ENCODE measurements around the gene GRAP2.

The GRAP2 gene

DNA sequence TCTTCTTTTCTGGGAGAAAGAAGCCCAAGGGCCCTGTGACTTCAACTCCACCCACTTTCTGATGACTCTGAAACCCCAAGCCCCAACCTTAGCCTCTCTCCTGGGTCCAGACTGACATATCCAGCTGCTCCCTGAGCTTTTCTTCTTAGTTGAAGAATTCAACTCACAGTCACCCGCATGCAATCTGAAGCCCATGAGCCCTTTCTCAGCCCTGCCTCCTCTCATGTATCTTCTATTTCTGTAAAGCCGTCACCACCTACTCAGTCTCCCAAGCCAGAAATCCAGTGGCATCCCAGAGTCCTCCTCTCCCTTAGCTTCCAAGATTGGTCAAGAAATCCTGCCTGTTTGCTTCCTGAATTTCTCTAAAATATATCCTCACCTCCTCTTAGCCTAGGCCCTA, 52.2 kb downstream of the GRAP2 start:
- Mint-ChIP-seq H3K27me3 (no peaks in the 10 kb centered on the region), H3K36me3 (ENCODE audit: low read depth) (peaks cover 87% of the 10 kb centered on the region), H3K9me3 (no peaks in the 10 kb centered on the region), H3K4me3 (no peak overlapping the region), H3K27ac (peak overlapping the region; percentile 86), H3K4me1 (ENCODE audit: low read depth) (peaks cover 90% of the 10 kb centered on the region)
- no peak for DNase-seq

DNA sequence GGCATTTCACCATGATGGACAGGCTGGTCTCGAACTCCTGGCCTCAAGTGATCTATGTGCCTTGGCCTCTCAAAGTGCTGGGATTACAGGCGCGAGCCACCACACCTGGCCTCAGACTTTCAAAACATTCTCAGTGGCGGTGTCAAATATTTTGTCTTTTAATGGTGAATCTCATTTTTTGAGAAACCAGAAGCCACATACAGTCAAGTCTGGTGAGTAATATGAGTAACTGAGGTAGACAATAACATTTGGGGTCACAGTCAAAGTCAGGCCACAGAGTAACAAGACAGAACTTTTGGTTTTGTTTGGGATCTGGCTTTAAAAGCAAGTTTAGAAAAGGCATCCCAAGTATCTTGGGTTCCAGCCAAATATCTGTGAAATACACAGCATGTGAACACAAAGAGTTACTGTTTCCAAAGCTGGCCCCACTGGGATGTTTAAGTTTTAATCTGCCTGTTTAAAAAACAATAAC, 53.7 kb downstream of the GRAP2 start:
- DNase-seq: no peak
- H3K27me3 Mint-ChIP-seq: no peaks in the 10 kb centered on the region
- no peak overlapping the region for H3K4me3 Mint-ChIP-seq
- H3K36me3 Mint-ChIP-seq (ENCODE audit: low read depth): peaks cover 88% of the 10 kb centered on the region
- no peaks in the 10 kb centered on the region for H3K9me3 Mint-ChIP-seq
- H3K27ac Mint-ChIP-seq: peak overlapping the region; percentile 69
- peaks cover 90% of the 10 kb centered on the region for H3K4me1 Mint-ChIP-seq (ENCODE audit: low read depth)

DNA sequence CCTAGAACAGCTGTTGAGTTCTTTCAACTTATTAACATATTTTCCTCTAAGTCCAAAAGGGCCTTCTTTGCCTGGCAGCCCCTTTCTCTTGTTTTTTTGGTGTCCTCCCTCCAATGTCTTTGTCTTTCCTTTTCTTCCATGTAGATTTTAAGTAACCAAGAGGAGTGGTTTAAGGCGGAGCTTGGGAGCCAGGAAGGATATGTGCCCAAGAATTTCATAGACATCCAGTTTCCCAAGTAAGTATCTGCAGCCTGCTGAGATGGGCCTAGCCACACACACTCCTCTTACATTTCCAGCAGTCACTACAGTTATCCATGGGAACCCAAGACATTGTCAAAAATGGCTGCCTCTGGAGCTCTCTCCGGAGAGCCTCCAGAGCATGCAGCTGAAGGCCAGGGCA, 54.8 kb downstream of the GRAP2 start:
- H3K27me3 Mint-ChIP-seq: no peaks in the 10 kb centered on the region
- H3K9me3 Mint-ChIP-seq: no peaks in the 10 kb centered on the region
- H3K36me3 Mint-ChIP-seq (ENCODE audit: low read depth): peaks cover 88% of the 10 kb centered on the region
- no peak overlapping the region for H3K4me3 Mint-ChIP-seq
- peaks cover 90% of the 10 kb centered on the region for H3K4me1 Mint-ChIP-seq (ENCODE audit: low read depth)
- DNase-seq: no peak
- H3K27ac Mint-ChIP-seq: peak overlapping the region; percentile 66

DNA sequence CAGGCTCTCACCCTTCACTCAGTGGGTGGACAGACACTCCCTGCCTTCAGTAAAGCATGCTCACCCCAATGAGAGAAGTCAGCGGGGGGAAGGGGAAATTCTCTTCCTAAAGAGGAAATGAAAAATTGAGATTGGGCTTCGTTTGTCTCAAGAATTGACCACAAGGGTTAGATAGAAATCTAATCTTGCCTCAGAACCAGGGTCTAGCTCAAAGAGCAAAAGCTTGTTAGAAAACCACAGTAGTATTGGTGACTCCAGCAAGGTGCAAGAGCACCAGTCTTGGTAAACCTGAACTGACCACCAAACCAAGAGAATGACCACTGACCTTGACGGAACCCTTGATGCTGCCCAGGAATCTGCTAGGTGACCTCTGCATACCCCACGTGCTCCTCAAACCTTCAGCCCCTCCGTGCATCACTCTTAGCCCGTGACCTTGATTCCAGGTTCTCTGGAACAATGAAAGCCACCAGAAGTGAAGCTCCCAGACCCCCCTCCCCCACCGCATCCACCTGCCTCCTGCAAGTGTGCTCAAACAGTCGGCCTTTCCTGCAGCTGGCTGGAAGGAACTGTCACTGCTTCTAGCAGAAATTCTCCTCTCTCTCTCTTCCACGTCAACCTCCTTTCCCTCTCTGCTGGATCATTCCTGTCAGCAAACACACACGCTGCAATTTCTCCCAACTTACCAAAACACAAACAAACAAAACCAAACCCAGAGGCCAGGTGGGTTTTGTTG, 56.2 kb downstream of the GRAP2 start:
- Mint-ChIP-seq H3K36me3 (ENCODE audit: low read depth) (peaks cover 88% of the 10 kb centered on the region), H3K4me3 (no peak overlapping the region), H3K9me3 (no peaks in the 10 kb centered on the region), H3K27ac (peak overlapping the region; percentile 18), H3K27me3 (no peaks in the 10 kb centered on the region), H3K4me1 (ENCODE audit: low read depth) (peaks cover 90% of the 10 kb centered on the region)
- no peak for DNase-seq

DNA sequence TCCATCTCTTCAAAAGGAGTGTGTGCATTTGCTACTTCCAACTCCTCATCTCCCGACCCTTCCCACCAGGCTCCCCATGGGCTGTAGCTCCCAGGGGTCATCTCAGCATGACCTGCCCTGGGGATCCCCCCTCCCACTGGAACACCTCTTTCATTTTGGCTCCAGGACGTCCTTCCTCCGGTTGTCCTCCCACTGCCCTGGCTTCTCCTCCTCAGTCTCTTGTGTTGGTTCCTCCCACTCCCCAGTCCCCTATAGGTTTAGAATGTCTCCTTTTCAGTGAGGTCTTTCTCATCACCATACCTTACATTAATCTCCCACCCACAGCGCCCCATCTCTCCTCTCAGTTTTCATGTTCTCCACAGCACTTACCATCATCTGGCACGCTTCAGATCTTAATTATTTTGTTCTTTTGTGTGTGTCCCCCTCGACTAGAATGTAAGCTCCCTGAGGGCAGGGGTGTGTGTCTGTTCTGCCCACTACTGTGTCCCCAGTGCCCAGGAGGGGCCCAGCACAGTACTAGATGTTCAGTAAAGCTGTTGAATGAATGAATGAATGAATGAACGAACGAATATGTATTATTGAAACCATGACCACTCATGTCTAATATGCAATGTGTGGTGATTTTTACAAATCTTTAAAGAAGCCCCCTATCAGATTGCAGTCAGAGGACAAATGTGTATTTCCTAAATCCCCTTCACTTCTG, 57.3 kb downstream of the GRAP2 start:
- Mint-ChIP-seq H3K27ac (peak overlapping the region; percentile 42), H3K36me3 (ENCODE audit: low read depth) (peaks cover 84% of the 10 kb centered on the region), H3K9me3 (no peaks in the 10 kb centered on the region), H3K27me3 (no peaks in the 10 kb centered on the region), H3K4me3 (no peak overlapping the region), H3K4me1 (ENCODE audit: low read depth) (peaks cover 89% of the 10 kb centered on the region)
- no peak for DNase-seq

DNA sequence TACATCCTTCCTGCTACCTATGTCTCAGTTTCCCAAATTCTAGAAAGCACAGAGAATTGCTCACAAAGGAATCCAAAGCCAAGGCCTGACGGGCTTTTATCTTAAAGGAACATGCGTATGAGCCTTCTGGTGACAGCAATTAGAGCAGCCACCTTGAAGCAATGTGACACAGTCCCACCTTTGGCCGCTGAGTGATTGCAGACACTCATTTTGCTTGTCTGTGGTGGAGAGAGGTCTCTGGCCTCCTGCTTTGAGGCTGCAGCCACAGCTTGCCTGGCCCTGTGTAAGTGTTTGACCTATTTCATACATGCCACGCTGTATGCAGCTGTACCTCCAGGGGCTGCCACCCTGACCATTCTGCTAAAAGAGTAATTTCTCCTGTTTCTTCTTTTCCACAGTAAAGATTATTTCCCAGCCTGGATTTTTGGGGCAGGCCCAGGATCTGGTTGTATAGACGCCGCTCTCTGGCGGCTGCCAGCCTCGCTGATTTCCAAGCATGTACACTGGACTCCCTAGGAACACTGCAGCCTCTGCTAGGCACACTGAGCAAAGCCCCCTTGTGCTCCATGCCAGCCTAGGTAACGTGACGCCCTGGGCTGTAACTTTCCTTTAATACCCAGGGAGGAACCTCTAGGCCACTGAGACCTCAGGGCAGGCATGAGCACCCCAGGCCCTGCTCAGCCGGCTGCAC, 58.2 kb downstream of the GRAP2 start:
- H3K4me3 Mint-ChIP-seq: no peak overlapping the region
- H3K27ac Mint-ChIP-seq: no peak overlapping the region
- no peak for DNase-seq
- H3K9me3 Mint-ChIP-seq: no peaks in the 10 kb centered on the region
- no peaks in the 10 kb centered on the region for H3K27me3 Mint-ChIP-seq
- peaks cover 85% of the 10 kb centered on the region for H3K4me1 Mint-ChIP-seq (ENCODE audit: low read depth)
- H3K36me3 Mint-ChIP-seq (ENCODE audit: low read depth): peaks cover 85% of the 10 kb centered on the region

DNA sequence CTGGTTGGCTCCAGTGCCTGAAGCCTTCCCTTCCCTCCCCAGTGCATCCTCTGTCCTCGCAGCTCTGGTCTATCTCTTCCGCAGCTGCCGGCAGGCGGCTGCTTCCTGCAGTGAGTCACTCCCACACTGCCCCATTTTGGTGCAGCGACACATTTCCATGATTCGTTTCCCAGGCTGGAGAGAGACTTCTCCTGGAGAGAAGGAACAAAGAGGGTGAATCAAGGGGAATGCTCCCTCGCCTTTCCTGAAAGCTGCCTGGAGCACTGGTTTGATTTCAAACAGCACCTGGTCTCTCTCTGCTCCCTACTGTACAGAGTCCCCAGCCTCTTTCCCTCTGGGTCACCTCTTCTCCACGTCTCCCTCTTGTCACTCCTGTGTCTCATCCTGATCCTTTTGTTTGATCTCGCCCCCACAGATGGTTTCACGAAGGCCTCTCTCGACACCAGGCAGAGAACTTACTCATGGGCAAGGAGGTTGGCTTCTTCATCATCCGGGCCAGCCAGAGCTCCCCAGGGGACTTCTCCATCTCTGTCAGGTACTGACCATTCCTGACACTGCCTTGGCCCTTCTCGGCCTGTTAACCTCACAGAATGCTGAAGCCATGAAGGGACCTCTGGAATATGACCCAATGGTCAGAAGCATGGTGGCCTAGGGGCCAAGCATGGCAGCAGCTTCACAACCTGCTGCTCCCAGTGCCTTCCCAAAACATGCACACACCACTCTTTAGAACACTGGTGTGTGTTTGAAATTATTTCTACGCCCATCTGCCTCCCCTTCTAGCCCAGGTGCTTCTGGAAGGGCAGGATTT, 59.0 kb downstream of the GRAP2 start, which contains the start of gene TMA7B:
TMA7B (plus strand) TSS at position 758 of the 808 bp plus-strand sequence. CDS start 3,978 bp downstream, outside the sequence.
- peaks cover 87% of the 10 kb centered on the region for H3K36me3 Mint-ChIP-seq (ENCODE audit: low read depth)
- H3K27ac Mint-ChIP-seq: peak within 1 kb of the TSS; percentile 81
- H3K4me1 Mint-ChIP-seq (ENCODE audit: low read depth): peaks cover 82% of the 10 kb centered on the region
- no peaks in the 10 kb centered on the region for H3K27me3 Mint-ChIP-seq
- H3K4me3 Mint-ChIP-seq: peak within 1 kb of the TSS; percentile 40
- DNase-seq: peak; percentile 63
- H3K9me3 Mint-ChIP-seq: no peaks in the 10 kb centered on the region

DNA sequence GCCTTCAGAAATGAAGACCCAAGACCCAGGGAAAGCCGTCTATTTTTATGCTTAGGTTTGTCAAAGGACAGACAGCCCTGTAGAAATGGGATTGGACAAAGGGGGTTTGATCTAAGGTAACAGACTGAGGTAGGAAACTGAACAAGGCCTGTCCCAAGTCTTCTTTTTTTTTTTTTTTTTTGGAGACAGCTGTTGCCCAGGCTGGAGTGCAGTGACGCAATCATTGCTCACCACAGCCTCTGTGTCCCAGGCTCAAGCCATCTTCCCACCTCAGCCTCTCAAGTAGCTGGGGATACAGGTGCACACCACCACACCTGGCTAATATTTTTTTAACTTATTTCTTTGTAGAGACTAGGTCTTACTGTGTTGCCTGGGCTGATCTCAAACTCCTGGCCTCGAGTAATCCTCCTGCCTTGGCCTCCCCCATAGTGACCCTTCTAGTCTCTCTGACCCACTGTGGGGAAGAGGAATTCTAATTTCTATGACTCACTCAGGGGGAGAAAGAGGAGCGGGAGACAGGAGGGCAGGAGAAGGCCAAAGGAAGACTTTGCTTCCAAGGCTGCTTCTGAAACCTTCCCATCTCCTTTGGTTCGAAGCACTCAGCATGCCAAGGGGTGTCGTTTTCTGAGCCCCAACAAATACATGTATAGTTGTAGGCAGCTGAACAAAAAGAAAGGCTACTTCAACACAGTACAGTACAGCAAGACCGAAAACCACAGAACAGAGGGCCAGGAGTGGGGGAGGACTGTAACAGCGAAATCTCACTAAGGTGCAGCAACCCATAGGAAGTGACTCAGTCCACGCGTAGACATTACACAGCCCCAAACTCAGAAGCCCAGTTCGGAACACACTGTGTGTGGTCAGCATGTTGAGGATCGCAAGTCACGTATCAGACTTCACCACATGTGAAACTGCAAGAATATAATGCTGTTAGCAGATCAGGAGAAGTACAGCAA, 60.2 kb downstream of the GRAP2 start:
- Mint-ChIP-seq H3K4me3 (peak overlapping the region; percentile 40), H3K36me3 (ENCODE audit: low read depth) (peaks cover 87% of the 10 kb centered on the region), H3K9me3 (no peaks in the 10 kb centered on the region), H3K27me3 (no peaks in the 10 kb centered on the region), H3K27ac (peak overlapping the region; percentile 81), H3K4me1 (ENCODE audit: low read depth) (peaks cover 77% of the 10 kb centered on the region)
- DNase-seq: peak; percentile 72

DNA sequence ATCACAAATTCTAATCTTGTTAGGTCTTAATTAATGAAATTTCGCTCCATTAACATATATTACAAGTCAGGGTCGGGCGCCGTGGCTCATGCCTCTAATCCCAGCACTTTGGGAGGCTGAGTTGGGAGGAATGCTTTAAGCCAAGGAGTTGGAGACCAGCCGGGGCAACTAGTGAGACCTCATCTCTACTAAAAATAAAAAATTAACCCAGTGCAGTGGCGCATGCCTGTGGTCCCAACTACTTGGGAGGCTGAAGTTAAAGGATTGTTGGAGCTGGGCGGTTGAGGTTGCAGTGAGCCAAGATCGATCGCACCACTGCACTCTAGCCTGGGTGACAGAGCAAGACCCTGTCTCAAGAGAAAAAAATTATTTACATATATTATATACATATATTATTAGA, 61.2 kb downstream of the GRAP2 start:
- peaks cover 77% of the 10 kb centered on the region for H3K4me1 Mint-ChIP-seq (ENCODE audit: low read depth)
- peak overlapping the region; percentile 81 for H3K27ac Mint-ChIP-seq
- no peak for DNase-seq
- H3K27me3 Mint-ChIP-seq: no peaks in the 10 kb centered on the region
- peak overlapping the region; percentile 40 for H3K4me3 Mint-ChIP-seq
- no peaks in the 10 kb centered on the region for H3K9me3 Mint-ChIP-seq
- peaks cover 90% of the 10 kb centered on the region for H3K36me3 Mint-ChIP-seq (ENCODE audit: low read depth)

DNA sequence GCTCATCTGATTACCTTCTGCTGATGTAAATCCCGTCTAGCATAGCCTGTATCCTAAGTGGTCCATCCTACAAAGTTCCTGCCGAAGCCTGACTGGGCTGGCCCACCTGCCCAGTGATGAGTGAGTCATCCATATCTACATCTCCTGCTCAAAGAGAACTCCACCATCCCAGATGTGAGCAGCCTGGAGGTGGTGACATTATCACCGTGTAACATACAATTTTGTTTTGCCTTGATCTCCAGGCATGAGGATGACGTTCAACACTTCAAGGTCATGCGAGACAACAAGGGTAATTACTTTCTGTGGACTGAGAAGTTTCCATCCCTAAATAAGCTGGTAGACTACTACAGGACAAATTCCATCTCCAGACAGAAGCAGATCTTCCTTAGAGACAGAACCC, 64.9 kb downstream of the GRAP2 start:
- no peaks in the 10 kb centered on the region for H3K27me3 Mint-ChIP-seq
- DNase-seq: no peak
- H3K27ac Mint-ChIP-seq: peak overlapping the region; percentile 66
- H3K4me1 Mint-ChIP-seq (ENCODE audit: low read depth): peaks cover 42% of the 10 kb centered on the region
- peaks cover 90% of the 10 kb centered on the region for H3K36me3 Mint-ChIP-seq (ENCODE audit: low read depth)
- H3K9me3 Mint-ChIP-seq: no peaks in the 10 kb centered on the region
- no peak overlapping the region for H3K4me3 Mint-ChIP-seq

DNA sequence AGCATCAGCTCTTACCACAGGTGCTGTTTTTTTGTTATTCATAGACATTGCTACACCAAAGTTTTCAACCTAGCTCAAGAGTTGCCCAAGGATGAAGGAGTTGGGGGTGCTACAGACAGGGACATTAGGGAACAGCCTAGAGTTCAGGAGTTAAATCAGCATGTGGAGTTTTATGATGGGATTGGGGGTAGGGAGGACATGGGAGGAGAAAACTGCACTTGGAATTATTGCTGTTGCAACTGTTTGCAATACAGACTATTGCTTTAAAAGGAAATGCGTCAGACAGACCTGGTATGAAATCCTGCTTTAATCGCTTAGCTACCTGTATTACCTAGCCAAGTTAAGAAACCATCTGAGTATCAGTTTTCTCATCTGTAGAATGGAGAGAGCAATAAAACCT, 65.6 kb downstream of the GRAP2 start:
- Mint-ChIP-seq H3K27ac (peak overlapping the region; percentile 77), H3K36me3 (ENCODE audit: low read depth) (peaks cover 92% of the 10 kb centered on the region), H3K4me1 (ENCODE audit: low read depth) (peaks cover 35% of the 10 kb centered on the region), H3K9me3 (no peaks in the 10 kb centered on the region), H3K27me3 (no peaks in the 10 kb centered on the region), H3K4me3 (no peak overlapping the region)
- no peak for DNase-seq

DNA sequence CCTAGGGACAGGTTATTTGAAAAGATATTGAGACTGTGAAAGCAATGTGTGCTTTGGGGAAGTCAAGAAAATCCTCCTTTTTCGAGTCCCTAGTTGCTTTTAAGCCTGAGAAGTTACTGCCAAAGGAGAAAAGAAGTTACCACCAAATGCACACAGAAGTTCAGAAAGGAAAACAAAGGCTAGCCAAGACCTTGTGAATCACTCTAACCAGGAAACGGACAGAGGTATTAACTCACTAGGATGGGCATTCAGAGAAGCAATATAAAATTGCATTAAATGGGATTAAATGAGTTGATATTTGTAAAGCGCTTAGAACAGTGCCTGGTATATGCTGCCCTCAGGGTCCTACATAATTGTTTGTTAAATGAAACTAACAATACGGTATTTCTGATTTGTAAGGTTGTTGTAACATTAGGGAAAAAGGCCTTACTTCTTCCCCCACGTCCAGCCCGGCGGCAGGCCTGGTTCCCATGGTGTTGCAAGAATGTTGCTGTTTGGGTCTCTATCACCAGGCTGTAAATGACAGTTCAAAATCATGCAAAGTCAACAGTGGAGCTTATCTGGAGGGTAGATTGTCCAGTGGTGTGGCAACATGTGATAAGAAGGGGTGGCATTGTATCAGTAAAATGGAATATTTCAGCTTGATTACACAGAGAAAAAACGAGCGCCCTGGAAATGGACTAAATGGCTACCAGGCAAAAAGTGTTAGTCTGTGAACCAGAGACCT, 66.4 kb downstream of the GRAP2 start:
- H3K27me3 Mint-ChIP-seq: no peaks in the 10 kb centered on the region
- H3K36me3 Mint-ChIP-seq (ENCODE audit: low read depth): peaks cover 94% of the 10 kb centered on the region
- H3K4me3 Mint-ChIP-seq: no peak overlapping the region
- H3K27ac Mint-ChIP-seq: peak overlapping the region; percentile 77
- peaks cover 28% of the 10 kb centered on the region for H3K4me1 Mint-ChIP-seq (ENCODE audit: low read depth)
- no peaks in the 10 kb centered on the region for H3K9me3 Mint-ChIP-seq
- no peak for DNase-seq

All from activated T-cell treated with anti-CD3 and anti-CD28 coated beads, Interleukin-2, amount 50 U/mL, for 24 hours (primary cell).